GM12875 (cell line): Measurements from ENCODE around the gene RHOT1.
A peak's percentile ranks its signal among the peaks of the same experiment; 100 is the strongest.

Source experiments
- H3K4me3 ChIP-seq: one replicate; pipeline ENCODE4 v1.5.1; 2011; ENCODE audit warnings: low read depth, low read length, control low read depth
- CTCF ChIP-seq: IDR thresholded peaks from 2 replicates; pipeline ENCODE4 v1.5.1; 2011; ENCODE audit warnings: low read depth, mild to moderate bottlenecking, control low read depth, inconsistent platforms, low read length, moderate library complexity, borderline replicate concordance; ENCODE audit not compliant: insufficient read depth

RHOT1 gene

GRCh38 chr17:32240750-32241149 lies 98.4 kb downstream of the RHOT1 start:
- TF ChIP-seq CTCF = no peak
- no peak overlapping the region for H3K4me3 ChIP-seq

GRCh38 chr17:32241640-32242039 lies 99.3 kb downstream of the RHOT1 start:
- no peak for TF ChIP-seq CTCF
- H3K4me3 ChIP-seq = no peak overlapping the region

GRCh38 chr17:32249475-32249874 lies 107.2 kb downstream of the RHOT1 start:
- no peak overlapping the region for H3K4me3 ChIP-seq
- no peak for TF ChIP-seq CTCF

GRCh38 chr17:32253117-32253611 lies 110.9 kb downstream of the RHOT1 start:
- no peak overlapping the region for H3K4me3 ChIP-seq
- TF ChIP-seq CTCF = peak; percentile 99

- no peak for TF ChIP-seq CTCF
- no peak overlapping the region for H3K4me3 ChIP-seq
Measured at GRCh38 chr17:32256012-32256700, 113.9 kb downstream of the RHOT1 start.

DNA sequence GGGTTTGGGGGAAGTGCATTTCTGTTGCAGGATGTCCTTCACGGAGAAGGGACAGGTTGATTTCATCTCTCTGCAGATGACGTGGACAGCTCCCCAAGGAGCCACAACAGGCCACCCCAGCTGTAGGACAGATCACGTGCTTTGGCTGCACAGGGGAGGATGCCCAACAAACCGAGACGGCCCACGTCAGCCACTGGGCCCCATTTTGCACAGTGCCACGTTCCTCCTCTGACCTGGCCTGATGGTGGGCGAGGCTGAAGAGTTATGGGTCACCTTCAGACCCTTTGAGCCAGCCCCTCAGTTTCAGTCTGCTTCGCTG lies 114.4 kb downstream of the RHOT1 start:
- no peak overlapping the region for H3K4me3 ChIP-seq
- TF ChIP-seq CTCF = no peak

GRCh38 chr17:32258383-32259140 lies 116.3 kb downstream of the RHOT1 start:
- H3K4me3 ChIP-seq = no peak overlapping the region
- TF ChIP-seq CTCF = no peak
